NCI-H1694 treated with DMSO at 0.1 percent for 48 hours (cell line): ENCODE results near the gene RGR.

Experiments used
- DNase-seq: peaks from one replicate; lab custom pipeline; 2025; lab: John Stamatoyannopoulos, UW

The RGR gene, protein sequence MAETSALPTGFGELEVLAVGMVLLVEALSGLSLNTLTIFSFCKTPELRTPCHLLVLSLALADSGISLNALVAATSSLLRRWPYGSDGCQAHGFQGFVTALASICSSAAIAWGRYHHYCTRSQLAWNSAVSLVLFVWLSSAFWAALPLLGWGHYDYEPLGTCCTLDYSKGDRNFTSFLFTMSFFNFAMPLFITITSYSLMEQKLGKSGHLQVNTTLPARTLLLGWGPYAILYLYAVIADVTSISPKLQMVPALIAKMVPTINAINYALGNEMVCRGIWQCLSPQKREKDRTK

DNA sequence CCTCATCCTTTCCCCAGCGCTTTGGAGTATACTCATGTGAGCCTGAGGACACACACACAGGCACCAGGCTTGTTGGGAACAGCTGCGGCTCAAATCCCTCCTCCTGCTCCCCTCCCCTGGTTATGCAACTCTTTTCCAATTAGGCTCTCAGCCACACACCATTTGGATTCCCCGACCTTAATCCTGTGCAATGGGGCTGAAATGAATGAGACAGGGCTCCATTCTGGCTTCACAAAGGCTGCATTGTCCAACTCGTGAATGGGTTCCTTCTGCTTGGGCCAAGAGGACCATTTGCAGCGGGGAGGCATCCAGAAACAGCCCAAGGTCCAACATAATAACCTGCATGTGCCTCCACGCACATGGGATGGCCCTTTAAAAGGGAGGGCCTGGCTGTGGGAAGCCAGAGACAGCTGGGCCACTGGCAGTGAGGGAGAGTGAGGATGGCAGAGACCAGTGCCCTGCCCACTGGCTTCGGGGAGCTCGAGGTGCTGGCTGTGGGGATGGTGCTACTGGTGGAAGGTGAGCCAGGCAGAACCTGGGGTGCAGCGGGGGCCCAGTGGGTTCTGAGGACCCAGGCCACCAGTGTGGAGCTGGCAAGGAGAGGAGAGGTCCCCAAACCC is at the start of gene RGR:
Gene RGR, plus strand, starts transcription at position 403 of the 620 bp plus-strand sequence. Its CDS starts 38 bp downstream, at position 441.
- DNase-seq, result peak; percentile 80

DNA sequence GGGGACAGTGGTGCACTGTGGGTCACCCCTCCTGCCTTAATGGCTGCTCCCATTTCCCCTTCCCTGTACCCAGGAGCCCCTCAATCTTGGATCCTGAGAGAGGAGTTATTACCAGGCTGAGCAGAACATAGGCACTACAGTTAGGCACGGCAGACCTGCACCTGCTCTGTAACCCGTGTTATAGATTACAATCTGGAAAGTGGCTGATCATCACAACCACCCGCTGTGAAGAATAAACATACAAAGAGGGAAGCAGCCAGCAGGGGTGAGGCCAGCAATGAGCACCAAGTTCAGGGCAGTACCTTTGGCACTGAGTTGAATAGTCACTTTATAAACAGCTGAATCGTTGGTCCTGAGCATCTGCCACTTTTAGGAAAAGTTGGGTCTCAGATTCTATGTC is 48.8 kb upstream of the RGR start:
- DNase-seq, result no peak

DNA sequence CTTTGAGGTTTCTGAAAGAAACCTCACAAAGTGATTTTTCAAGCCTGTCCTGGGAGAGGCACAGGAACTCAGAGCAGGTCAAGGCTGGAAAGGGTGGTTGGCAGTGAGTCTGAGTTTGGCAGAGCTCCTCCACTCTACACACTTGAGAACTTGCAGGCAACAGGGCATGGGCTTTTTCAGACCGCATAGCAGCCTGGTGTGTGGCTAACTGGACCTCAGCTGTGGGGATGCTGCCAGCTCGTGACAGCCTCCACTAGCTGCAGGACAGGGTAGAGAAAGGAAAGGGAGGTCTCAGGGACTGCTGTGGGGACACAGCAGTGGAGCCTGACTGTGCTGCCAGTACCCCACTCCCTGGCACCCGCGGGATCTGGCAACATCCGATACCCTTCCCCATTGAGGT is 47.9 kb upstream of the RGR start:
- no peak for DNase-seq

DNA sequence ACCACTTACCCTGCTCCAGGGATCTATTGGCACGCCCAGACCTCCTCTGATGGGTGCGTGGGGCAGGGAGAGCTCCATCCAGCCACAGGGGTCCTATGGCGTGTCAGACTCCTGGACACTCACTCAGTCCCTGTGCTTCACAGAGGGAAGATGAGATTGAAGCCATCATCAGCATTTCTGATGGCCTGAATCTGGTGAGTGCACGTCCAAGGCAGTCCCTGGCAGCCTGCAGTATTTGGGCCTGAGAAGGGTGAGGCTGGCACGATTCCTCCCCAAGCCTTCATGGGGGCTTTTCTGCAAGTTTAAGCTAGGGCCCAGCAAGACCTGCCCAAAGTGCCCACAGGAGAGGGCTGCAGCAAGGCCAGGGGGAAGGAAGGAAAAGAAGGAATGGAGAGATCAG is 47.2 kb upstream of the RGR start:
- DNase-seq, result no peak

DNA sequence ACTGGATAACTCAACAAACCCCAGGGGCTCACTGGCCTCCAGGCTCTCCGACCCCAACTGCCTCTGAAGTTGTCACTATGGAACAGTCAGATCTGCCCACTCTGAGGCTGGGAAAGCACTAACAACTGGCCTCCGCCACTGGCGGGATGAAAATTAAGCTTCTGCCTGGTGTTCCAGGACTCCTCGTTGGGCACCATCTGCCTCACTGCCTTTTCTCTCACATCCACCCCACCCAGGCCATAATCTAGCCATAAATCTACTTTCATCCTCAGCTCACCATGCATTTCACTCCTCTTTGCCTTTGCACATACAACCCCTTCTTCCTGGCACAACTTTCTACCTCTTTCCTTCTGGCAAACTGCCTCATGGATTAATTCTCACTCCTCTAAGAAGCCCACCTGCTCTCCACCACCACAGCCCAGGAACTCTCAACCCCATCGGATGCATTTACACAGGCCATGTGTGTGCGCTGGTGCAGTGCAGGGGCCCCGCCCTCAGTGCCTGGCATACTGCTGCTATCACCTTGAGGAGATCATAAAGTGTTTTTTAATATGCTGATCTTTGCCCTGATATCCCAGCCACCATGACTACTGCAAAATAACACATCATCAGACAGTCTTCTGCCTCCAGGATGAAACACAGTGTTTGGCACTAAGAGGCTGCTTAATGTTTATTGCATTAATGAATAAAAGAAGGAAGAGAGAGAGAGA is 46.5 kb upstream of the RGR start:
- no peak for DNase-seq

DNA sequence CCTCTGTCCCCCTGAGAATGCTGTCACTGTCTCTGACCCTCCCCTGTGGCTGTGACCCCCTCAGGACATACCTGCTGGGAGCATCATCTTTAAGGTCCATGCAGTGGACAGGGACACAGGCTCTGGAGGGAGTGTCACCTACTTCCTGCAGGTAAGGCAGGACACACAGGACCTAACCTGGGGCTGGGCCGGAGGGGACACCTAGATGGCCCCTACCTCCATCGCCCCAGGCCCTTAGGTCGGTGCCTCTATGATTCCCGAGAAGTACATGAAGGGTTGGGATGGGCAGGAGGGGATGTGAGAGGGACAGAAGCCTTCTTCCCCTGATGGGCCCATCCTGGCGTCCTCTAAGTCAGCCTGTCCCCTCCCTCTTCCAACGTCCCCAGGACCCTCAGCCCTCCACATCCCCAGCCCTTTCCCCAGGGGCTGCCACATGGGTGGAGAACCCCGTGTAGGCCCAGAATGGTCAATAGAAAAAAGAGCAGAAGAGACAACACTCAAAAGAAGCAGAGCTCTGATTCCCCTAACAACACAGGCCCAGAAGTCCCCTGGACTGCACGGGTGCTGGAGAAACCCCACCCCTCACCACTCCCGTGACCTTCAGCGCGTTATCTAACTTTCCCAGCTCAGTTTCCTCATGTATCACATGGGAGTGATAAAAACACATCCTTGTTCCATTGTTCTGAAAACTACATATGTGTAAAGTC is 44.2 kb upstream of the RGR start:
- no peak for DNase-seq

DNA sequence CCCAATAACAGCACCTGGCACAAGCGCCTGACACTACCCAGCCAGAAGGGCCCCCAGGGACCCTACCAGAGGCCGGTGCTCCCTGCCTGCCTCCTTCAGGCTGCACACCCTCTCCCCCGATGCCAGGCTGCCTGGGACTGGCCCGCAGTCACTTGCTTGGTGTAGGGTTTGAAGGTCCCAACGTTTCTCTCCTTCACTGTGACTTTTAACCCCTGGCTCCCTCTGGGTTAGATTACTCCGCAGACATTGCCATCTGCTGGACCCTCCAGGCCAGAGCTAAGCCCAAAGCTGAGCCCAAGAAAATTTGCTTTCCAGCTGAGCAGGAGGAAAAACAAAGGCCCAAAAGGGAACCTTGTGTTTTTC is 43.6 kb upstream of the RGR start:
- DNase-seq, result no peak

DNA sequence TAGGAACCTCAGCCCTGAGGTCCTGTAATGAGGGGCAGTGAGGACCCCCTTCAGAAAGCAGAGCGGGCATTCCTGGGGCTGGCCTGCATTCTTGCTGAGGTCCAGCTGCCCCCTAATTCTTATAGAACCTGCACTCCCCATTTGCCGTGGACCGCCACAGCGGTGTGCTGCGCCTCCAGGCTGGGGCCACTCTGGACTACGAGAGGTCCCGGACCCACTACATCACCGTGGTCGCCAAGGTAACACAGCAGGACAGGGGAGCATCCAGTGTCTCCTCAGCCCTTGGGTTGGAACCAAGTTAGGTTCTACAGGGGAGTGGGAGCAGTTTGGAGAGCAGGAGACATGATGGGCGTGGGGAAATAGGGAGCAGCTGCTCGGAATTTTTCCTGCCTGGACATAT is 43.2 kb upstream of the RGR start:
- DNase-seq, result no peak

DNA sequence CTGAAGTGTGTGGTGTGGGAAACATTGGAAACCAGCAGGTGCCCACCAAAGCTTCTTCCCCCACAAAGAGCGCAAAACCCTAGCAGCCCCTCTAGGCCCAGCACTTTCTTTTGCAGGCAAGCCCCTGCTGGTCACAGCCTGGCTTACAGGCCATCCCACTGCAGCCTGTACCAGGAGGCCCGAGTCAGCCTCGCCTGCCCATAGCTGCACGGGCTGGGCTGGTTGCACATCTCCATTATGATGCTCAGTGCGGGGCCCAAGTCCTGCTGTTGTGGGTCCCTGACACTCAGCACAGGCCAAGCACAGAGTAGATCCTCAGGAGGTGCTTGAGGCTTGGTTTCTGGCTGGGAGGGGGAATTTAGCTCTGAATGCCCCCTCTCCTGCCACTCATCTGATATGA is 42.5 kb upstream of the RGR start:
- DNase-seq, result no peak

DNA sequence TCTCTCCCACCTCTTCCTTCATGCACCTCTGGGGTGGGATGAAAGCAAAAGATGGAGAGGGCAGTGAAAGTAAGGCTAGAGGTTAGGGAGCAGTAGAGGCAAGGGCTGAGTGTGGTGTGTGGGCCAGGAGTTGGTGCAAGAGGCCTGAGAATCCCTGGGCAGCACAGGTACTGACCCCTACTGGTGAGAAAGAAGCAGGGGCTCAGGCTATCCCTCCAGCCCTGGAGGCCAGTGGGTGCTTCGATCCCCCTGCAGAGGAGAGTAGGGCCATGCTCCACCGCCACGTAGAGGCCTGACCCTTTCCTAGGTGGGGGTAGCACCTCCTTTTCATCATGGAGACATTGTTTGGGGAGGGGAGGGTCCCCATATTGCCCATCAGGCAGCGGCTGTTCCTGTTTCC is 40.7 kb upstream of the RGR start:
- no peak for DNase-seq

DNA sequence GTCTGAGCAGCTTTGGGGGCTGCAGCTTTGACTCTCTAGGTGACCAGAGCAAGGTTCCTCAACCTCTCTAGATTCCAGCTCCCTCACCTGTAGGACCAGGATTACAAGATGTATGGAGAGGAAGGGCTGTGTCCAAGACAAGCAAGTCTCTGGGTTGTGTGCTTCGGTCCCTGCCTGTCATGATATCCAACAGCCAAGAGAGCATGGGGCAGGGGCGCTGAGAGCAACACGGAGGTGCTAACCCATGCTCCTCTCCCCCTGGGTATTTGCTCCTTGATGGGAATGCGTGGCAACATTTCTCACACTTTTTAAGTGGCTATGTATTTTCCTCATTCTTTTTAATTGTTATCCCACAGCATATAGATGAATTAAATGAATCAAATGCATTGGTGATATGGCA is 40.2 kb upstream of the RGR start:
- no peak for DNase-seq

DNA sequence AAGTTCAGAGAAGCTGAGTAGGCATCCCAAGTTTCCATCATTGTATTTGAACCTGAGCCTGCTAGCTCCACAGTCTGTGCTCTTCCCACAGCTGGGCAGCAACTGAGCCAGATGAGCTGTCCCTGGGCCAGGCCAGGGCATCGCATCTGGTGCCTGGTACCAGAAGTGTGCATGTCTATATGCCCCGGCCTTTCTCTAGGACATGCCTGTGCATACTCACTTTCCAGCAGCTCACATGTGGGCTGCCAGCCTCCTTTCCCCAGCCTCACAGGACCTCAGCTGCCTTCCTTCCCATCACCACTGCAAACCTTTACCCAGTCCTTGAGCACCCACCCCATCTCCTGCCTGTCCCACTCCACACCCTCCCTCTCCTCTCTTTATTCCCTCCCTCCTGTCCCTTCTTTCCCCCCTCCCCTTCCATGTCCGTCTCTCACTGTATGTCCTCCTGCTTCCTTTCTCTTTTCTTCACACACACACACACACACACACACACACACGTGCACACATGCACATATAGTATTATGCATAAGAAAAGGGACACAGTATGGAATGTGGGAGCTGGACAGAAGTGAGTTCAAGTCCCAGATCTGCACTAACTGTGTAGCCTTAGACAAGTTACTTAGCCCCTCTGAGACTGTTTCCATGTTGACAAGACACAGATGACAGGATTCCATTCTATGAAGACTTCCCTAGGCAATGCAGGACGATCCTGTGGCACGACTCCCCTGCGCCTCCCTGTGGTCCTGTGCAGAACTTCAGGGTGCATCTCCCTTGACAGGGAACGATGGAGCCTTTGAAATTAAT is 39.6 kb upstream of the RGR start:
- peak; percentile 81 for DNase-seq

DNA sequence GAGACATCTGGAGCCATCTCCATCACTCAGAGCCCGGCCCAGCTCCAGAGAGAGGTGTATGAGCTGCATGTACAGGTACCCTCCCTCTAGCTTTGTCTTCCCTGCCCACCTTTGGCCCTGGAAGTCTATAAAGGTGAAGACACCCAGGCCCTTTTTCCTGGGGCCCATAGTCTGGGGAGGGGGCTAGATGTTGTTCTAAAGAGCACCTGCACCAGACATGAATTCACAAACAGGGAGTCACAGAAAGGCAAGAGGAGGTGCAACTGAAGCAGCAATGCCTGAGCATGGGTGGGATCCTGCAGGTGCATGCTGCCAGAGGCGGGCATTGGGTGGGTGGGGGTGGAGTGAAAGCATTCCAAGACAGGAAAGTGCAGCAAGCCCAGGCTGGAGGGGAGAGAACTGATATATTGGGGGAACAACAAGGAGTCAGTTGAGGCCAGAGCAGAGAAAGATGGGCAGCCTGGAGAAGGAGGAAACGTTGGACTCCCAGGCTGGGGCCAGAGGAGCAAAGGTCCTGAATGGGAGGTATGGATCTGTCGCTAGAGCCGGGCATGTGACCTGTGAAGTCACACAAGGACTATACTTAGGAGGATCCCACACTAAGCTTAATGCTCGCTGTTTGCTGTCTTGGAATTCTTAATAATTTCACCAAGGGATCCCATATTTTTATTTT is 38.9 kb upstream of the RGR start:
- no peak for DNase-seq

DNA sequence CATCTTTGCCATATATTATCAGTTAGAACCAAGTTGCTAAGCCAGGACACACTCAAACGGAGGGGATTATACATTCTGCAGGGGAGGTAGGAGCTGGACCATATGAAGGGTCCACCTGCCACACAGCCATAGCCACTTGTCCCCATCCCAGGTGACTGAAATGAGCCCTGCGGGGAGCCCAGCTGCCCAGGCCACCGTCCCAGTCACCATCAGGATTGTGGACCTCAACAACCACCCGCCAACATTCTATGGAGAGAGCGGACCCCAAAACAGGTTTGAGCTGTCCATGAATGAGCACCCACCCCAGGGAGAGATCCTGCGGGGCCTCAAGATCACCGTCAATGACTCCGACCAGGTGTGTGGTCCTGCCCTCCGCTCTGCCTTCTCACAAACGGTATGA is 36.8 kb upstream of the RGR start:
- no peak for DNase-seq

DNA sequence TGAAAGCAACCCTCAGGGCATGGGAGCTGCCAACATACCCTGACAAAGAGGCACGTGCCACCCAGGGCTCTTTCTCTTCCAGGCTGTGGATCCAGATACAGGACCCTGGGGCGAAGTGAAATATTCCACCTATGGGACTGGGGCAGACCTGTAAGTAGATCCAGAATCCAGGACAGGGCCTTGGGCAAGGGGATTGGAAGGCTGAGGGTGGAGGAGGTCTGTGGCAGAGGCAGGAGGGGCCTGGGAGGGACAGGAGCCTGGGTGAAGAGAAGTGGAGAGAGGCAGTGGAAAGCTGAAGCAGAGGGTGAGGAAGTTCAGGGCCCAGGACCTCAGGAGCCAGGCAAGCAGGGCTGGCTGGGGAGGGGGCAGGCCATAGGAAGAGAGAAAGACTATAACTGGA is 33.3 kb upstream of the RGR start:
- no peak for DNase-seq

DNA sequence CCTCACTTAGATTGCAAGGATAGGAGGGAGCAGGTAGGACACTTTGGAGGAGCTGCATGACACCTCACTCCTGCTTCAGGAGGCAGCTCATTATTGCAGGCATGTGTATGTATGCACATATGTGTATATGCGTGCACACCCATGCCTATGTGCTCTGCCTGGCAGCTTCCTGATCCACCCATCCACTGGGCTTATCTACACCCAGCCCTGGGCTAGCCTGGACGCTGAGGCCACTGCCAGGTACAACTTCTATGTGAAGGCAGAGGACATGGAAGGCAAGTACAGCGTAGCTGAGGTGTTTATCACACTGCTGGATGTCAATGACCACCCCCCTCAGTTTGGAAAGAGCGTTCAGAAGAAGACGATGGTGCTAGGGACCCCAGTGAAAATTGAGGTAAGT is 32.8 kb upstream of the RGR start:
- DNase-seq, result no peak

DNA sequence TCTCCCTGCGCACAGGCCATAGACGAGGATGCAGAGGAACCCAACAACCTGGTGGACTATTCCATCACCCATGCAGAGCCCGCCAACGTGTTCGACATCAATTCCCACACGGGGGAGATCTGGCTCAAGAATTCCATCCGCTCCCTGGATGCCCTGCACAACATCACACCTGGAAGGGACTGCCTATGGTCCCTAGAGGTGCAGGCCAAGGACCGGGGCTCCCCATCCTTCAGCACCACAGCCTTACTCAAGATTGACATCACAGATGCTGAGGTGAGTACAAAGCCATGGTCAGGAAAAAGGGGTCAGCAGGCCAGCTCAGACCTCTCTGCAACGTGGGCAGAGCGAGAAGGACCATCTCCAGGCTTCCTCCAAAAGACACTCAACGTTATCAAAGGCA is 31.8 kb upstream of the RGR start:
- DNase-seq, result no peak

DNA sequence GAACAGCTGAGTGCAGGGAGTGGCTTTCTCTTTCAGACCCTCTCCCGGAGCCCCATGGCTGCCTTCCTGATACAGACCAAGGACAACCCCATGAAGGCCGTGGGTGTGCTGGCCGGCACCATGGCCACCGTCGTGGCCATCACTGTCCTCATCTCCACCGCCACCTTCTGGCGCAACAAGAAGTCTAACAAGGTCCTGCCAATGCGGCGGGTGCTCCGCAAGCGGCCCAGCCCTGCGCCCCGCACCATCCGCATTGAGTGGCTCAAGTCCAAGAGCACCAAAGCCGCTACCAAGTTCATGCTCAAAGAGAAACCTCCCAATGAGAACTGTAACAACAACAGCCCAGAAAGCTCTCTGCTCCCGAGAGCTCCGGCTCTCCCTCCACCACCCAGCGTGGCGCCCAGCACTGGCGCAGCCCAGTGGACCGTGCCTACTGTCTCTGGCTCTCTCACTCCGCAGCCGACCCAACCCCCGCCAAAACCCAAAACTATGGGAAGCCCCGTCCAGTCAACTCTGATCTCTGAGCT is 30.7 kb upstream of the RGR start:
- no peak for DNase-seq

DNA sequence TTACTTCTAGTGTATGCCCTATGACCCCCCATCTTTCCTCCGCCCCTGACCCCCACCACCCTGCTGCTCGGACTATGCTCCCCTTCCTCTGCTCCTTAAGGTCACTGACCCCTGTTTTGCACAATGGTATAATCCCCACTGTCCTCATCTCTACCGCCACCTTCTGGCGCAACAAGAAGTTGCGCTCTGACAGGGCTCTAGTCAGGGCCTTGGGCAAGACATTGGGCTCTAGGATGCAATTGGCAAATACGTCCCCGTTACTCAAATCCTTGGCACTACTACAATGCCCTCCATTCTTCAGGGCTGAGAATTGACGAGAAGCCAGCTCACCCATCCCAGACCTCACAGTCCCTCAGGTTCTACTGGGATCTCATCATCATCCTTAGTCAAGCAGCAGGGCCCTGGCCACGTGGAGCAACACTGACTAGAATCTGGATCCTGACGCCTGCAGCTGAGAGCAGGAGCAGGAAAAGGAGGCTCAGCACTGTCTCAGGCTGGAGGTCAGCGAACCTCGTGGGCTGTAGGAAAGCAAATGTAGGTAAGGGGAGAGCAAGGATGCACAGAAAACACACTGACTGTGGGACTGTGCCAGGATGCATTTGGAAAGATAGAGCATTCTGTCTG is 30.1 kb upstream of the RGR start:
- DNase-seq, result no peak

DNA sequence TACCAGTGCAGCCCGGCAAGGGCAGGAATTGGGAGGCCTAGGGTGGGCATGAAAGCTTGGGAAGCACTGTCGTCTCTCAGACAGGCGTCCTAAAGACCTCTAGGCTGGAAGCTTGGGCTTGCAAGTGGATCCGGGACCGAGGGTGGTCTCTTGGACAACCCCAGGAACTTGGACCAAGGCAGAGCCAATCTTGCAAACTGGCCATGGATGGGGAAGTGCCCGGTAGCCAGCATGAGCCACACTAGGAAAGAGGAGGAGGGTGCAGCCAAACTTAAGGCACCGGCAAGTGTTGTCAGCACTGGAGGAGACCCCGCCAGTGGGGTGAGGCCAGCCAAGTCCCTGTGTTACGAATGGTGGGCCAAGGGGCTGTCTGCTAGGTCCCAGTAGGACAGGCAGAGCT is 28.0 kb upstream of the RGR start:
- DNase-seq, result no peak

DNA sequence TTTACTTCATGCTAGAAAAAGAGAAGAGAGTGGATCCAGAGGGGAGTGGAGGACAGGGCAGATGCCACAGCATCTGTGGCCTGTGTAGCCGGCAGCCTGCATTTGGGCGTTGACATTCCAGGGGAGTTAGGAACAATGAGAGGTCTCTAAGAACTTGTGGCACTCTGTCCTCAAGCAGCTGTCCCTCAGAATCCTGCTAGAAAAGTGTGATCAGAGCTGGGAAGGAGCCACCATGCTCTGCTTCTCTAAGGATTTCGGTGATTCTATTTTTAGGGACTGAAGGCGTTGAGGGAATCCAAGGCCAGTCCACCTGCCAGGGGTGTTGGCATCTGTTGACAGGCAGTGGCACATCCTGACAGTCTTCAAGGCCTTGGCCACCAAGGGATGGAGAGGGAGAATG is 27.1 kb upstream of the RGR start:
- no peak for DNase-seq
